Muscle of arm (tissue), 12 donors: ENCODE data around the gene KCNQ2. TPM values are rescaled to one million over a fixed set of nuclear protein-coding genes. Genes with fewer than 3 reads are reported as not detected.

Experiments
- DNase-seq: peaks from one replicate; pipeline ENCODE4 v3.0.0-alpha.2; 2013
- polyA plus RNA-seq, 12 donors: library from polyadenylated mRNA; unstranded; fragments of 120-200 nt; gene quantifications; one replicate each; pipeline ENCODE4 v1.2.1, GENCODE V29; 2013; ENCODE audit not compliant: insufficient read length in 12 of 12

KCNQ2 gene
- polyA plus RNA-seq, 12 donors, result 1.6 to 5.4 (median 2.9) TPM; not detected in 1

- DNase-seq, result no peak
These were observed 101.8 kb downstream of the KCNQ2 start for GRCh38 chr20:63370618-63371187.

GRCh38 chr20:63369724-63370617, 102.5 kb downstream of the KCNQ2 start:
- no peak for DNase-seq

GRCh38 chr20:63369024-63369530, 103.4 kb downstream of the KCNQ2 start:
- DNase-seq, result no peak

- DNase-seq, result no peak
These were observed 104.3 kb downstream of the KCNQ2 start for GRCh38 chr20:63368151-63368550.

GRCh38 chr20:63367446-63368055, 104.9 kb downstream of the KCNQ2 start:
- no peak for DNase-seq

- DNase-seq, result no peak
These were observed 105.8 kb downstream of the KCNQ2 start for GRCh38 chr20:63366390-63367365.

GRCh38 chr20:63365601-63366389, 106.7 kb downstream of the KCNQ2 start:
- DNase-seq, result no peak

GRCh38 chr20:63364801-63365585, 107.5 kb downstream of the KCNQ2 start:
- no peak for DNase-seq

- DNase-seq, result no peak
These were observed 108.4 kb downstream of the KCNQ2 start for GRCh38 chr20:63363981-63364561.

- no peak for DNase-seq
These were observed 109.2 kb downstream of the KCNQ2 start for GRCh38 chr20:63363013-63363957.

- DNase-seq, result no peak
These were observed 109.9 kb downstream of the KCNQ2 start for GRCh38 chr20:63362436-63363009.

- no peak for DNase-seq
These were observed 110.7 kb downstream of the KCNQ2 start for GRCh38 chr20:63361519-63362435.

GRCh38 chr20:63360850-63361518, 111.5 kb downstream of the KCNQ2 start, which contains the start of gene CHRNA4:
CHRNA4 (minus strand) TSS chr20:63361349; CDS start chr20:63361165, 184 bp downstream.
- DNase-seq, result no peak

- no peak for DNase-seq
These were observed 112.3 kb downstream of the KCNQ2 start for GRCh38 chr20:63359937-63360849.
